Natural killer cell (primary cell): ENCODE data around the gene HOXB6. TPM values are rescaled to one million over a fixed set of nuclear protein-coding genes. Genes with fewer than 3 reads are reported as not detected.

Experiments used
- ATAC-seq, 3 donors: fragments of 150-1000 bp in 2 of 3; fragments of 200-7000 bp in 1 of 3; cut with Tn5 transposase; 1 replicate in 1 of 3; 2 replicates in 2 of 3; pipeline ENCODE4 v1.10.0; 2021; ENCODE audit warnings: mild to moderate bottlenecking in 2 of 3, moderate library complexity in 2 of 3
- DNase-seq, 2 donors: peaks; one replicate each; pipeline versions ENCODE4 v3.0.0 to v3.0.0-alpha.2; 2013 to 2021; ENCODE audit warnings: mixed read lengths in 1 of 2
- H3K27ac ChIP-seq: one replicate; pipeline ENCODE4 v1.5.1; 2013; ENCODE audit warnings: mild to moderate bottlenecking, low read length
- H3K27me3 ChIP-seq: one replicate; pipeline ENCODE4 v1.6.1; 2013; ENCODE audit warnings: low read length; ENCODE audit not compliant: control insufficient read depth, insufficient read depth
- H3K36me3 ChIP-seq: one replicate; pipeline ENCODE4 v1.6.1; 2013; ENCODE audit warnings: low read length; ENCODE audit not compliant: control insufficient read depth, insufficient read depth
- H3K4me1 ChIP-seq: one replicate; pipeline ENCODE4 v1.6.1; 2013; ENCODE audit warnings: low read length; ENCODE audit not compliant: control insufficient read depth, insufficient read depth
- H3K4me3 ChIP-seq: one replicate; pipeline ENCODE4 v1.5.1; 2013; ENCODE audit warnings: low read length
- H3K9me3 ChIP-seq: one replicate; pipeline ENCODE4 v1.6.1; 2013; ENCODE audit warnings: low read length; ENCODE audit not compliant: control insufficient read depth, insufficient read depth
- H3K27ac Mint-ChIP-seq, 2 donors: one replicate each; pipeline ENCODE4 v1.8.0; 2022; ENCODE audit warnings: mild to moderate bottlenecking in 2 of 2, mixed read lengths in 2 of 2, moderate library complexity in 1 of 2
- H3K27me3 Mint-ChIP-seq, 2 donors: one replicate each; pipeline ENCODE4 v1.8.0; 2022; ENCODE audit warnings: low read depth in 2 of 2, mixed read lengths in 2 of 2
- H3K36me3 Mint-ChIP-seq: one replicate; pipeline ENCODE4 v1.8.0; 2022; ENCODE audit warnings: mixed read lengths
- H3K4me1 Mint-ChIP-seq, 2 donors: one replicate each; pipeline ENCODE4 v1.8.0; 2022; ENCODE audit warnings: mixed read lengths in 2 of 2
- H3K4me3 Mint-ChIP-seq: one replicate; pipeline ENCODE4 v1.8.0; 2022; ENCODE audit warnings: mild to moderate bottlenecking, moderate library complexity, mixed read lengths
- H3K9me3 Mint-ChIP-seq, 2 donors: one replicate each; pipeline ENCODE4 v1.8.0; 2022; ENCODE audit warnings: mixed read lengths in 2 of 2
- WGBS: methylation state at CpG from one replicate; pipeline ENCODE4 v1.1.7; 2013; ENCODE audit warnings: missing lambda C conversion rate; ENCODE audit not compliant: insufficient coverage; 5-methylcytosine and 5-hydroxymethylcytosine counted together
- intact Hi-C: fragments of 100-400 bp; cut with micrococcal nuclease; formaldehyde crosslinking; loops from one replicate; pipeline ENCODE4 v1.14.2; 2022
- total RNA-seq, 4 donors: library from RNA; stranded (reverse); fragments of 120-200 nt in 1 of 4; gene quantifications; one replicate each; pipeline versions ENCODE4 v1.2.3 to v1.2.4, GENCODE V29; 2013 to 2022
- TF ChIP-seq, protein P1 (sequence below): fragments of 200-600 bp; IDR thresholded peaks from one replicate; pipeline ENCODE4 v1.8.0; 2022; ENCODE audit warnings: antibody characterized with exemption

The HOXB6 gene
- total RNA-seq, 3 donors from 2014 or later (not counting 1 experiment from before 2014, with no cell fraction given), result not detected

DNA sequence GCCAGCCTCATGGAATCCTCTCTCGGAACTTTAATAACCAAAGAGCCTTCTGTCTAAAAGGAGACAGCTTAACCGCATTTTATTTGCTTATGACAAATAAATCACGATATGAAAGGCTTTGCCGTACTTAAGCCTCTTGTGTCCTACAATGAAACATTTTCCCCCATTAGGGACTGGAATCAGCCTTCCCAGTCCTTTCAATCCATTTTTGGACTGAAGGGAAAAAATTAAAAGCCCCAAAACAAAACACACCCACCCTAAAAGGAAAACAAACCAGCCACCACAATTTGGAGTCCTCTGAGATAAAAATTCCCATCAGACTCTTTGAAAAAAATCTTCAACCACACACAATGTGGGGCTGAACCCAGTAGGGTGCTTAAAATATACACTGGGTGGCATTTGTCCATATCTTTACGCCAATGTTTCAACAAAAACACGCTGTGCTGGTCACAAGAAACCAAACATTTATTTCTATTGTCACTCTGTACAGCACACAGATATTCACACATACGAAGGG, 29.7 kb downstream of the HOXB6 start:
- H3K27me3 ChIP-seq, result peaks cover 11% of the 10 kb centered on the region

GRCh38 chr17:48574505-48575065, 30.2 kb downstream of the HOXB6 start:
- TF ChIP-seq, protein P1, sequence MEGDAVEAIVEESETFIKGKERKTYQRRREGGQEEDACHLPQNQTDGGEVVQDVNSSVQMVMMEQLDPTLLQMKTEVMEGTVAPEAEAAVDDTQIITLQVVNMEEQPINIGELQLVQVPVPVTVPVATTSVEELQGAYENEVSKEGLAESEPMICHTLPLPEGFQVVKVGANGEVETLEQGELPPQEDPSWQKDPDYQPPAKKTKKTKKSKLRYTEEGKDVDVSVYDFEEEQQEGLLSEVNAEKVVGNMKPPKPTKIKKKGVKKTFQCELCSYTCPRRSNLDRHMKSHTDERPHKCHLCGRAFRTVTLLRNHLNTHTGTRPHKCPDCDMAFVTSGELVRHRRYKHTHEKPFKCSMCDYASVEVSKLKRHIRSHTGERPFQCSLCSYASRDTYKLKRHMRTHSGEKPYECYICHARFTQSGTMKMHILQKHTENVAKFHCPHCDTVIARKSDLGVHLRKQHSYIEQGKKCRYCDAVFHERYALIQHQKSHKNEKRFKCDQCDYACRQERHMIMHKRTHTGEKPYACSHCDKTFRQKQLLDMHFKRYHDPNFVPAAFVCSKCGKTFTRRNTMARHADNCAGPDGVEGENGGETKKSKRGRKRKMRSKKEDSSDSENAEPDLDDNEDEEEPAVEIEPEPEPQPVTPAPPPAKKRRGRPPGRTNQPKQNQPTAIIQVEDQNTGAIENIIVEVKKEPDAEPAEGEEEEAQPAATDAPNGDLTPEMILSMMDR, result no peak
- peaks cover 34 to 57% of the 10 kb centered on the region in 2 donors for H3K4me1 Mint-ChIP-seq
- Histone ChIP-seq H3K4me1 (peaks cover 49% of the 10 kb centered on the region), H3K27me3 (peaks cover 6% of the 10 kb centered on the region), H3K4me3 (no peak overlapping the region), H3K27ac (no peak overlapping the region), H3K9me3 (no peaks in the 10 kb centered on the region), H3K36me3 (no peaks in the 10 kb centered on the region)
- no peak for ATAC-seq
- H3K27ac Mint-ChIP-seq, result no peak overlapping the region
- WGBS, result 94% methylated on average over 8 of the region's 8 CpGs
- intact Hi-C loops, result no loop called here
- H3K9me3 Mint-ChIP-seq, result no peaks in the 10 kb centered on the region
- H3K27me3 Mint-ChIP-seq, result peaks cover 8 to 10% of the 10 kb centered on the region in 2 donors
- DNase-seq, result no peak
- peak overlapping the region; percentile 25 for H3K4me3 Mint-ChIP-seq
- H3K36me3 Mint-ChIP-seq, result no peaks in the 10 kb centered on the region

More for the DNA sequence above, 29.7 kb downstream of the HOXB6 start:
- Mint-ChIP-seq H3K27me3 (peaks cover 14 to 15% of the 10 kb centered on the region in 2 donors), H3K9me3 (no peaks in the 10 kb centered on the region), H3K27ac (no peak overlapping the region), H3K36me3 (no peaks in the 10 kb centered on the region), H3K4me3 (peak overlapping the region; percentile 47), H3K4me1 (peaks cover 39 to 63% of the 10 kb centered on the region in 2 donors)
- peaks cover 49% of the 10 kb centered on the region for H3K4me1 ChIP-seq
- no peak overlapping the region for H3K4me3 ChIP-seq
- H3K9me3 ChIP-seq, result no peaks in the 10 kb centered on the region
- TF ChIP-seq, protein P1, result no peak
- DNase-seq (no peak), ATAC-seq (no peak)
- no peaks in the 10 kb centered on the region for H3K36me3 ChIP-seq
- no peak overlapping the region for H3K27ac ChIP-seq
- 97% methylated on average over 6 of the region's 7 CpGs for WGBS
- intact Hi-C loops, result no loop called here

GRCh38 chr17:48571826-48572417, 32.9 kb downstream of the HOXB6 start:
- Mint-ChIP-seq H3K9me3 (no peaks in the 10 kb centered on the region), H3K4me3 (no peak overlapping the region), H3K27me3 (peaks cover 0 to 10% of the 10 kb centered on the region in 2 donors), H3K4me1 (peaks cover 21 to 36% of the 10 kb centered on the region in 2 donors), H3K27ac (no peak overlapping the region), H3K36me3 (no peaks in the 10 kb centered on the region)
- no peak overlapping the region for H3K27ac ChIP-seq
- TF ChIP-seq, protein P1, result no peak
- H3K27me3 ChIP-seq, result no peaks in the 10 kb centered on the region
- H3K9me3 ChIP-seq, result no peaks in the 10 kb centered on the region
- WGBS, result no CpG with 5 or more reads among the region's 1 CpG
- H3K36me3 ChIP-seq, result no peaks in the 10 kb centered on the region
- no peak overlapping the region for H3K4me3 ChIP-seq
- ATAC-seq (no peak), DNase-seq (no peak)
- peaks cover 32% of the 10 kb centered on the region for H3K4me1 ChIP-seq
- intact Hi-C loops, result no loop called here
